SK-N-DZ (cell line): ENCODE results near the gene MLN.
"Not testable (repeated sequence)": the region's sequence is repeated elsewhere in the genome, so short reads cannot be mapped to it uniquely, and the experiment has no call there.

Experiments
- DNase-seq: peaks from one replicate; pipeline ENCODE4 v3.0.0-alpha.2; 2015; ENCODE audit warnings: low spot score

Gene MLN

GRCh38 chr6:33834401-33835392, 30.9 kb upstream of the MLN start:
- DNase-seq = peak; percentile 65

- DNase-seq = no peak
Observed at GRCh38 chr6:33833599-33833998, 29.8 kb upstream of the MLN start.

- DNase-seq = not testable (repeated sequence)
Observed at GRCh38 chr6:33832831-33833230, 29.0 kb upstream of the MLN start.

GRCh38 chr6:33831725-33832124, 27.9 kb upstream of the MLN start:
- not testable (repeated sequence) for DNase-seq

- DNase-seq = no peak
Observed at GRCh38 chr6:33830635-33831240, 26.9 kb upstream of the MLN start.

- peak; percentile 64 for DNase-seq
Observed at GRCh38 chr6:33828764-33829731, 25.2 kb upstream of the MLN start.

GRCh38 chr6:33828452-33828763, 24.6 kb upstream of the MLN start:
- no peak for DNase-seq

GRCh38 chr6:33827546-33828451, 24.0 kb upstream of the MLN start:
- no peak for DNase-seq

- no peak for DNase-seq
Observed at GRCh38 chr6:33826537-33826936, 22.7 kb upstream of the MLN start.

GRCh38 chr6:33824461-33825154, 20.8 kb upstream of the MLN start:
- no peak for DNase-seq

GRCh38 chr6:33823806-33824205, 20.0 kb upstream of the MLN start:
- no peak for DNase-seq

GRCh38 chr6:33822575-33823395, 19.0 kb upstream of the MLN start:
- DNase-seq = peak; percentile 80

- DNase-seq = no peak
Observed at GRCh38 chr6:33820784-33821520, 17.1 kb upstream of the MLN start.

- DNase-seq = no peak
Observed at GRCh38 chr6:33820243-33820642, 16.4 kb upstream of the MLN start.

GRCh38 chr6:33819021-33819420, 15.2 kb upstream of the MLN start:
- no peak for DNase-seq

- no peak for DNase-seq
Observed at GRCh38 chr6:33818293-33818692, 14.5 kb upstream of the MLN start.

- DNase-seq = no peak
Observed at GRCh38 chr6:33817489-33817888, 13.7 kb upstream of the MLN start.

- DNase-seq = no peak
Observed at GRCh38 chr6:33816911-33817310, 13.1 kb upstream of the MLN start.

GRCh38 chr6:33815854-33816253, 12.1 kb upstream of the MLN start:
- peak; percentile 74 for DNase-seq
